GM12873 (cell line): ENCODE data around the gene HECTD3.

ENCODE experiments used
- TF ChIP-seq, protein P1 (sequence below): IDR thresholded peaks from 2 replicates; pipeline ENCODE4 v1.5.1; 2012; ENCODE audit warnings: low read depth, mild to moderate bottlenecking, moderate library complexity, low read length, control low read depth; ENCODE audit not compliant: insufficient read depth; ENCODE audit errors: missing control alignments

The HECTD3 gene

DNA sequence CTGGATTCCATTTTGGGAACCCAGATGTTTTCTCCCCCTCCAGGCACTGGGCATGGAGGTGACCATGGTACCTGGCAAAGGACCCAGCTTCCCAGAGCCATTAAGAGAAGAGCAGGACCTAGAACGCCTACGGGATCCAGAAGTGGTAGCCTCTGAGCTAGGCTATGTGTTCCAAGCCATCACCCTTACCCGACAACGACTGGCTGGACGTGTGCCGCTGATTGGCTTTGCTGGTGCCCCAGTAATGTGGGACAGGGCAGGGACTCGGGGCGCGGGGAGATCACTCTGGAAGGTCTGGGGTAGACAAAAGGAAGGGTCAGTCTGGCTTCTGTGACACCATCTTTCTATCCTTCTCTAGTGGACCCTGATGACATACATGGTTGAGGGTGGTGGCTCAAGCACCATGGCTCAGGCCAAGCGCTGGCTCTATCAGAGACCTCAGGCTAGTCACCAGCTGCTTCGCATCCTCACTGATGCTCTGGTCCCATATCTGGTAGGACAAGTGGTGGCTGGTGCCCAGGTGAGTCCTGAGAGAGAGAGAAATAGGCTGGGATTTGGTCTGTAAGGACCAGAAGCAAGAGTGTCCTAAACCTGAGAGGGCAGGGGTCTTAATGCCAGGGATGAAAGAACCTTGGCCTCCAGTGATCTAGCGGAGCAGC lies 2.6 kb upstream of the HECTD3 start:
- TF ChIP-seq, protein P1, sequence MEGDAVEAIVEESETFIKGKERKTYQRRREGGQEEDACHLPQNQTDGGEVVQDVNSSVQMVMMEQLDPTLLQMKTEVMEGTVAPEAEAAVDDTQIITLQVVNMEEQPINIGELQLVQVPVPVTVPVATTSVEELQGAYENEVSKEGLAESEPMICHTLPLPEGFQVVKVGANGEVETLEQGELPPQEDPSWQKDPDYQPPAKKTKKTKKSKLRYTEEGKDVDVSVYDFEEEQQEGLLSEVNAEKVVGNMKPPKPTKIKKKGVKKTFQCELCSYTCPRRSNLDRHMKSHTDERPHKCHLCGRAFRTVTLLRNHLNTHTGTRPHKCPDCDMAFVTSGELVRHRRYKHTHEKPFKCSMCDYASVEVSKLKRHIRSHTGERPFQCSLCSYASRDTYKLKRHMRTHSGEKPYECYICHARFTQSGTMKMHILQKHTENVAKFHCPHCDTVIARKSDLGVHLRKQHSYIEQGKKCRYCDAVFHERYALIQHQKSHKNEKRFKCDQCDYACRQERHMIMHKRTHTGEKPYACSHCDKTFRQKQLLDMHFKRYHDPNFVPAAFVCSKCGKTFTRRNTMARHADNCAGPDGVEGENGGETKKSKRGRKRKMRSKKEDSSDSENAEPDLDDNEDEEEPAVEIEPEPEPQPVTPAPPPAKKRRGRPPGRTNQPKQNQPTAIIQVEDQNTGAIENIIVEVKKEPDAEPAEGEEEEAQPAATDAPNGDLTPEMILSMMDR = no peak

DNA sequence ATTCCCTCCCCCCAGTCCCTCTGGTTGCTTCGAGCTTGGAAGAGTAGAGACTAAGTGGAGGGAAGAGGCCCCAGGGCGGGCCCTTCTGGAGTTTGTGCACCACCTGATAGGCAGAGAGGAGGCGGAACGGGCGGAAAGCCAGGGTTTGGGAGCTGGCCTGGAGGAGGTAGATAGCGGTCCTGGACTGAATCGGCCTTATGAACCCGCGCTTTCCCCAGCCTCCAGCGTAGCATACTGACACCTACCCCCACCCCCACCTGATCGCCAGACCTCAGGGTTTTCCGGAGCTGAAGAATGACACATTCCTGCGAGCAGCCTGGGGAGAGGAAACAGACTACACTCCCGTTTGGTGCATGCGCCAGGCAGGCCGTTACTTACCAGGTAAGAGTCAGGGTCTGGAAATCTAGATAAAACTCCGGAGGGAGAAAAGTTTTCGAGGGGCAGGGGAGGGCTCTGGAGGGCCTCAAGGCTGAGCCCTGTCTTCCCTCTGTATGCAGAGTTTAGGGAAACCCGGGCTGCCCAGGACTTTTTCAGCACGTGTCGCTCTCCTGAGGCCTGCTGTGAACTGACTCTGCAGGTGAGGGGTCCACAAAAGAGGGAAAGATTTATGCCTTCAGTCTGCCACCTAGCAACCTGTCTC lies 1.6 kb upstream of the HECTD3 start:
- TF ChIP-seq, protein P1 = no peak

DNA sequence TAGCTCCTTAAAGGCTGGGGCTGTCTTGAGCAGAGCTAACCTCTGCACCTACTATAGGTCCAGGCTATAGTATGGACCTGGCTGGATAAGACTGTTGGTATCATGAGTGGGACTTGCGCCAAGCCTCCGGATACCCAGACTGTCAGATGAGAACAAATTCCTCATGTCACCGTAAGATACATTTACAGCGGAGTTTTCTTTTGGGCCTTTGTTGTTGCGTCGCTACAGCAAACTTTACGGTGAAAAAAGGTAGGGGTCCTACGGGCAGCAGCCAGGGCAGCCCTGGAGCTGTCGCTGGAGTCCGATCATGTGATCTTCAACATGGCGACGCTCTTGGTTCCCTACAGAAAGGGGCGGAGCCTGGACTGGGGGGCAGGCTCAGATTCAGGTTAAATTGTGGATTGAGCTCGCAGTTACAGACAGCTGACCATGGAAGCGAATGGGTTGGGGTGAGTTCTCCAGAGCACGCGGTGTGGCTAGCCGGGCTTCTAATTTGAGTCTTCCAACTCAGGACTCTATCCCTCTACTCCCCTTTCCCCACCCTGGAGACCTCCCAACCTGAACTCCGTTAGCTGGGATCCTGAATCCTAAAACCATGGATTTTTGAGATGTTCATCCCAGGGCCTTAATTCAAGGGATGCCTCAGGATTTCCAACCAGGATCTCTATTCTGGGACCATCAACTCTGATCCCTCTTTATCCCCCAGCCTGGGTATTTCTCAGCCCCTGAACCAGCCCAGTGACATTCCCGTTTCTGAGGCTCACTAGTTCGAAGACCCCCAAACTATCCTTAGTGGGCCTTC lies 914 bp upstream of the HECTD3 start, which contains the start of gene UROD:
Gene UROD, plus strand, starts transcription at position 418 of the 802 bp plus-strand sequence. Its CDS starts 12 bp downstream, at position 430.
- TF ChIP-seq, protein P1 = no peak

DNA sequence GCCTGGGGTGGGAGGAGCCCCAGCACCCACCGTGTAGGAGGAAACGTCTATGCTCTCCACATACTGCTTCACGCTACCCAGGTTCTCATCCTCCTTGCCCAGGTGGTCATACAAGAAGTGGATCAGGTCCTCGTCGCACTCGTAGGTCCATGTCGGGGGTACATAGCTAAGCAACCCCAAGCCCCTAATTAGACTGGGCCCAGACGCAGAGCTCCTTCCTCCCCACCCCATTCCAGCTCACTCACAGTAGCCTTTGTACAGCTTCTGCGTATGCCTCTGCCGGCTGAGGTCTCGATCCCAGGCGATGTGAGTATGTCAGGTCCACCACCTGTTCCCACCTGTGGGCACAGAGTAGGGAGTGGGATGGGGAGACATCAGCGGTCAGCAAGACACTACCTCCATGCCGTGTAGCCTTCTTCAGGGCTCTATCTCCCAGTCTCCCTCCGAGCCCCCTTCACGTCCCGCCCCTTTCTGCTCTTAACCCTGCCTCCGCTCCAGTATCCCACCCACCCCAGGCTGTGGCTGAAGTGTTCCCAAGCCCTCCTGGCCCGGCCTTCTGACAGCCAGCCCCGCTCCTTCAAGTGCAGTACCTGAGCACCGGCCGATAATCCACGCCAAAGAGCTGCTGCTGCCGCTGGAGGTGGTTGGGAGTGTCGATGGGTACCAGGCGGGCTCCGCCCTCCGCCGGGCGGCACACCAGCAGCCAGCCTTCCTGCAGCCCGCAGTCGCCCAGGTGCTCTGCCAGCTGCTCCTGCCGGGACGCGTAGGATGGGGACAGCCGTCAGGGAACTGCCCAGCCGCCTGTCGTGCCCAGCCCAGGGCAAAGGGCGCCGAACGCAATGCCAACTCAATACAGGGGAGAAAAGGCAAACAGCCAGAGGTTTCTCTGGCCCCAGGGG lies 919 bp downstream of the HECTD3 start:
- TF ChIP-seq, protein P1 = no peak

DNA sequence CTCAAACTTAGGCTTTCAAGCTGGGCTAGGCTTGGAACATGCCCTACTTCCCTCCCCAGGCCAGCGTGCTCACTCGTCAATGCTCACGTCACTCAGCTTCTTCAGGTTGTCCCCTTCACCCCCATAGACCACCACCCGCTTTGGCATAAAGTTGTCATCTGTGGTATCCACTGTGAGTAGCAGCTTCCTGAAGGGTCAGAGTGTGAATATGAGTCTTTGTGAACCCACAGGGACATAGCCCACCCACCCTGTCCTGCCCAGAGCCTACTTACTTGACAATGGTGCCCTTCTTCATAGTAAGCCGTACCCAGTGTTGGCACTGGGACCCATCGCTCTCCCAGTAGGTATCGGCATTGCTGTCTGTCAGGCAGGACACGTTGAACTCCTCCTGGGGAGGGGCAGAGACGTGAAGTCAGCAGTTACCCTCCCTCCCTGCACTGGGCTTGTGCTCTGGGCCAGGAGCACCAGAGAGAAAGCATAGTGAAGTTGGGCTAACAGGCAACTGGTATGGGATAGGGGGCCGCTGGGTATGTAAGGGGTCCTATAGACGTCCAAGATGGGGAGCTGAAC lies 1.7 kb downstream of the HECTD3 start:
- TF ChIP-seq, protein P1 = no peak

DNA sequence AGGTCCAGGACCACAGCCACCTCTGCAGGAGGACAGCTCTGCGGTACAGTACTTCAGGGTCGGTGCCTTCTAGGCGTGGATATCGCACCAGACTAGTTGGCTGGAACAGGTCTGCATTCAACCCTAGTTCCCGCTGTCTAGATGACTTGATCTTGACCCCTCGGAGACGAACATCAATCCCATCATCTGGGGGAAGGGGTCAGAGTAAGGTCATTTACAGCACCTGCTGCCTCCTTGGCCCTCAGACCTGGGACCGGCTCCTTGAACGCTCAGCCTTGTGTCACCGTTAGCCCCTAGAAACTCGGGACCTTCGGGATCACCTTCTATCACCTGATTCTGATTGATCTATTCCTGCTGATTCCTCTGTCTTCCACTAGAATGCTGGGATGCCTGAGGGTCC lies 2.6 kb downstream of the HECTD3 start:
- TF ChIP-seq, protein P1 = no peak
